GM19468 (cell line): Measurements from ENCODE around the gene DAPK2.

Source experiments
- ATAC-seq: cut with Tn5 transposase; IDR thresholded peaks from one replicate; pipeline ENCODE4 v1.9.1; 2021; ENCODE audit warnings: mild to moderate bottlenecking, moderate library complexity, moderate number of reproducible peaks; ENCODE audit not compliant: unreplicated experiment; ENCODE audit errors: extremely low read depth

The DAPK2 gene

DNA sequence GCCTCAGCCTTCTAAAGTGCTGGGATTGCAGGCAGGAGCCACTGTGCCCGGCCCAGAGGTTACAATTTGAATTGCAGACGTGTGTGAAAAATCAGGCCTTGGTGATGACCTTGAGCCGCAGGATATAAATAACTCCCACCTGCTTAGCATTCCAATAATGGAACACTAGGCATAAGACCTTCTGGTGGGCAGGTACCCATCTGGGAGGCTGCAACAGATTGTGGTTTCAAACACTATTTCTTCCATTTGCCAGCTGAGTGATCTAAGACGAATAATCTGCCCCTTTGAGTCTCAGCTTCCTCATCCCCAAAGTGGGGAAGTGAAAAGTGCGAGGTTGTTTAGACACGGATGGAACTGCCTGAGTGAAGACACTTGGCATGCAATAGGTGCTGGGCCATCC is 164.9 kb downstream of the DAPK2 start:
- no peak for ATAC-seq

DNA sequence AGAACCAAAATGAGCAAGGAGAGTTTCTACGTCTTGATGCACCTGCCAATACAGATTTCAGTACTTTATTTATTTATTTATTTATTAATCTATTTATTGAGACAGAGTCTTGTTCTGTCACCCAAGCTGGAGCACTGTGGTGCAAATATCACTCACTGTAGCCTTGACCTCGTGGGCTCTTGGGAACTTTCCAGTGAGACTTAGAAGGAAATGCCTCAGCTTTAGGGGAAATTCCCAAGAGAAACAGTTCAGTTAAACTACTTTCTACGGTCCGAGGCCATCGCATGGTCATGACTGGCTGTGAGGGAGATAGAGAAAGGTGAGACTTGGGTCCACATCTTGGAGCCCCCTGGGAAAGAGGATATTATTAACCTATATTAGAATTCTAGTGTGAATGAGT is 165.5 kb downstream of the DAPK2 start:
- ATAC-seq = no peak

DNA sequence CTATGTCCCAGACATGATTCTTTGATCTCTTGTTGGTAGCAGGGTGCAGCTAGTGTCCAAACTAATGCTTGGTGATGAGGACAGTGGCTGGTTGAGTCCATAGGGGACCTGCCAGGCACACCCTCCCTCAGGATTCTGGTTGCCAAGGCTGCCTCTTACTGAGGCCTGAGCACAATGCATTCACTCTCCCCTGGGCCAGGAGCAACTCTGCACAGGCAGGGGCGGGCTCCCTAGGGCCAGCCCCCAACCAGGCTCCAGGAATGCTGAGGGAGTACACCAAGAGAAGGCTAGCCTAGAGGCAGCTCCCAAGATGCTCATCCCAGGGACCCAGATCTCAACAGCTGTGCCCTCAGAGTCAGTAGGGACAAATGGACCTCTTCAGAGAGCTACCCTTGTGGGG is 166.3 kb downstream of the DAPK2 start:
- ATAC-seq = no peak

DNA sequence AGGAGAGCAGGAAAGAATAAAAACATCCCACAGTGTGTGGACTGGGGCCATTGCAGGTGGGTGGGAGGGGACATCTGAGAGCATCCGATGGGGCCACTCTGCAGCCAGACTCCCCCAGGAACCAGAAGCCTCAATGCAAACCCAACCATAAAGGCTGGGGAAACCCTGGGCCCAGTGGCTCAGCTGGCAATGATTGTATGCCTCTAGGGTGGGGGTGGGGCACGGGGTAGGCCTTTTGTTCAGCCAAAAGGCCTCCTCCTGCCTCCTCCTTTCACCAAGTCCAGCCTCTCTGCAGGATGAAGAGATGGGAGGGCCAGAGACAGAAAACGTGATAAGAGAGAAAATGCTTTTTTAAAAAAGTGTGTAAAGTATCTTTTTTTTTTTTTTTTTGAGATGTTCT is 167.1 kb downstream of the DAPK2 start:
- ATAC-seq = no peak

DNA sequence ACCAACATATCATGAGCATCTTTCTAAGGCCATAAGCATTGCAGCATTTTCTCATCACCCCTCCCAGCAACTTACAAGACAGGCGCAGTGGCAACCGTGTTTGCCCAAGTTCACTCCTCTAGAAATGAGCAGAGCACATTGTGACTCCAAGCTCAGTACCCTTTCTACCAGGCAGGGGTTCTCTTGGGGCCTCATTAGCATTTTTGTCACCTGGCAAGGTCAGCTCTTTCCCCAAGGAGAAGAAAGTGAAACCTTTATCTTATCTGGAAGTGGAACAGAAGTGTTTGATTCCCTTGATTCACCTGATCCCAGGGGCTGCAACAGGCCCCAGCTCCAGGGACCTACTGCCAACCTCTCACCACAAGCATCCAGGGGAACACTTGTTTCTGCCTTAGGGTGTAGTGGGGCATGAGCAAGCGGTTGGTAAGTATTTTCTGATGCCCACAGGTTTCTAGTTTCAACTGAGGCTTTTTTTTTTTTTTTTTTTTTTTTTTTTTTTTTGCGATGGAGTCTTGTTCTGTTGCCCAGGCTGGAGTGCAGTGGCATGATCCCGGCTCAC is 168.5 kb downstream of the DAPK2 start:
- no peak for ATAC-seq

DNA sequence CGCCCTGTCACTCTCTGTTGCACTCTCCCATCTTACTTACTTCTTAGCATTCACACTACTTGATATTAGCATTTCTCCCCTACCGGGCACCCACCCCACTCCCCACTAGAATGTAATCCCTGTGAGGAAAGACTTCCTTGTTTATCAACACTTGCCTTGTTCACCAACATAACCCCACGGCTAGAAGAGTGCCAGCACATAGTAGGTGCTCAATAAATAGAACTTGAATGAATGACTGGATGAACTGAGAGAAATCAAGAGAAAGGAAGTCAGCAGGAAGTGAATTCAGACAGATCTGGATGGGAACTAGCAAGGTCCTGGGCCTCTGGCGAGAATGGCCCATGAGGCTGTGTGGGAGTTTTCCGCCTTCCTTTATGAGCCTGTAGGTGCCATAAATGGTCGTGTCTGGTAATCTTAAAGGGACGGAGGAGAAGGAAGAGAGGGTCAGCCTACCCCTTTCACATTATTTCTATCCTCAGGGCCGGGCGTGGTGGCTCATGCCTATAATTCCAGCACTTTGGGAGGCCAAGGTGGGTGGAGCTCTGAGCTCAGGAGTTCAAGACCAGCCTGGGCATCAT is 170.1 kb downstream of the DAPK2 start:
- no peak for ATAC-seq

DNA sequence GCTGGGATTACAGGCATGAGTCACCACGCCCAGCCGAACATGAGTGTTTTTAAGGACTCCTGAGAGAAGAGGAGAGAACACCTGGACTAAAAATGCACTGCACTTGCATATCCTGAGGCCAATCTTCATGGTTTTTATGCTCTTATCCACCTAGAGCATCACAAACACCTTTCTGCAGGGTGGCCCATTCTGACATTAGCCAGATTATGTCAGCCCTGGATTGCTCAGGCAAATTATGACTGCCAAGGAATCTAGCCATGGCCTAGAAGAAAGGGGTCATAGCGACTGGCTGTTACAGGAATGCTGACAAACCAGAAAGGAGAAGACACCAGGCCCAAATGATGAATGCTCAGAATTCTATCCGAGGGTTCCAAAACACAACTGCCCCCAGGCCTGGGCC is 171.7 kb downstream of the DAPK2 start:
- ATAC-seq = no peak

DNA sequence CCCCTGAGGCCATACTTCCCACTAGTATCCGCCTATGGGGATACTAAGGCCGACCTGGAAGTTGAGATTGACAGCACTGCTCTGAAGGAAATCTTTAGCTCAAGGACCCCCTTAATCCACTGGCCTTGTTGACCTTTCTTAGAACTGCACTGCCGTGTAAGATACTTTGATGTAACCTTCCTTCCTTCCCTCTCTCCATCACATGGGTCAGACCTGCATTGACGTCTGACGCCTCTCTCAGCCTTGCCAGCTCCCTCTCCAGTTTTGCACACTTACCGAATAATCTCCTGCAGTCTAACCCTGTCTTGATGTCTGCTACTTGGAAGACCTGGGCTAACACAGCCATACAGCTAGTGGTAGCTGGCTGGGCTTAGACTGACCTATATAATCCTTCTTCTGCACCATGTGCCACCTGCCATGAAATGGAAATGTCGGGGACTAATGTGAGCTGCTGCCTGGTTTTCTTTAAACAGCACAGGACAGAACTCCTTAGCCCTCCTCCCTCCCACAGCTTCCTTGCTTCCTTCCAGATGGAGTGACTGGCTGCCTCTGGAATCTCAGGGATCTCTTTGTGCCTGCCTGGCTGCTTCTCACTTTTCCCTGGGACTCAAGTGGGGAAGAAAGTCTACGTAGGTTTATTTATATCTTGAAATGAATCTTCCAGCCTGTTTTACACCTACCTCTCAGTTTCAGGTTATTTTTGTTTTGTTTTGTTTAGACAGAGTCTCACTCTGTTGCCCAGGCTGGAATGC is 173.3 kb downstream of the DAPK2 start:
- ATAC-seq = no peak

DNA sequence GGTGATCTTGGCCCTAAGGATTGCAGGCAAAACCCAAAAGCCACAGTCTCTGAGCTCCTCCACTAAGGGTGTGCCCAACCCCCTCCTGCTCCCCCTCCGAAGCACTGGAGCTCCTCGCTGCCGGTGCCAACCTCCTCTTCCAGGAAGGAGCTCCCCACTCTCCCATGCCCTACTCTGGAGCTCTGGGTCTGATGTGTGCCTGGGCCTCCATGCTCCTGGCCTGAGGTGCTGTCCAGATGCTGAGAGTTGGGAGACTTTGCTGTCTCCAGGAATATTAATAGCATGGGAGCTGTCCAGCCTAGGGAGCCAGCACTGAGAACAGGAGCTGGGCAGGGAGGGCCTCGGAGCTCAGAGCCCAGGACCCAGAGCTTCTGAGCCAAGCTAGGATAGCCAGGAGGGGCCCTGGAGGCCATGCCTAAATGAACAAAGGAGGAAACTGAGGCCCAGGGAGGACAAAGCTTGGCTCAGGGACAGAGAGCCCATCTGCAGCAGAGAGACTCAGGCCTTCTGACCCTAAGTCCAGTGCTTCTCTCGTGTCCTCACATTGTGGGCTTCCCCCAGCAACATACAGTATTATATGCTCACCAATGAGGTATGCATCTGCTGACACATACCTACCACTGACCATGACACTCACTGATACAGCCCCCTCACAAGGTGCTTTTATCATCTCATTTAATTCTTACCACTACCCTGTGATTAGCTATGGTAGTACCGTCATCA is 175.6 kb downstream of the DAPK2 start:
- no peak for ATAC-seq

DNA sequence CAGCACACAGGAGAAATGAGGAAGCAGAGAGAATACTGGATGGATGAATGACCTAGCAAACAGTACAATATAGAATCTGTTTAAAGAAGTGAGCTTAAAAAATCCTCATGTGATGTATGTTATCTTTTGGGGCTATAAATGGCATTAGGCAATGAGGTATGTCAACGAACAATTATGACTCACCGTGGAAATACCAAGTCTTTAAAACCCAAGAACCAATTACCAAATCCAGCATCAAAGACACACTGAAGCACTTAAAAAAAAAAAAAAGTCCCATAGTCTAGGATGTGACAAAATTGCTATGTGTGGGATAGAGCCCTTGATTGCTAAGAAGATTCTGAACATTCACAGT is 176.3 kb downstream of the DAPK2 start:
- ATAC-seq = no peak

DNA sequence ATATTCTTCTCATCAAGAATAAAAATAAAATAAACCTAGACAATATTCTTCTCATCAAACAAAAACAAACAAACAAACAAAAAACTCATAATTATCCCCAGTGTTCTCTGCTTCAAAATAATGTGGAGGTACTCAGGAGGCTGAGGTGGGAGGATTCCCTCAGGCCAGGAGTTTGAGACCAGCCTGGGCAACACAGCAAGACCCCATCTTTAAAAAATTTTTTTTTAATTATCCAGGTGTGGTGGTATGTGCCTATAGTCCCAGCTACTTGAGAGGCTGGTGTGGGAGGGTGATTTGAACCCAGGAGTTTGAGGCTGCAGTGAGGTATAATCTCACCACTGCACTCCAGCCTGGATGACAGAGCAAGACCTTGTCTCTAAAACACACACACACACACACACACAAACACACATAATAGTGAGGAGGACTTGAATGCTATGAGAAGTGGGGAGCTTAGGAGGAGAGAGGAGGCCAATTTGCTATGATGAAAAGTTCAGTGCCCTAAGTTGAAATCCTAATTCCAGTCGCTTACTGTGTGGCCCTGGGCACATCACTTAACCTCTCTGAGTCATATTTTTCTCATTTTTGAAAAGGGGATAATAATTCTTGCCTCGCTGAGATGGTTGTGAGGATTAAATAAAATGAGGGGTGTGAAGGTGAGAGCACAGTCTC is 176.8 kb downstream of the DAPK2 start:
- ATAC-seq = no peak

DNA sequence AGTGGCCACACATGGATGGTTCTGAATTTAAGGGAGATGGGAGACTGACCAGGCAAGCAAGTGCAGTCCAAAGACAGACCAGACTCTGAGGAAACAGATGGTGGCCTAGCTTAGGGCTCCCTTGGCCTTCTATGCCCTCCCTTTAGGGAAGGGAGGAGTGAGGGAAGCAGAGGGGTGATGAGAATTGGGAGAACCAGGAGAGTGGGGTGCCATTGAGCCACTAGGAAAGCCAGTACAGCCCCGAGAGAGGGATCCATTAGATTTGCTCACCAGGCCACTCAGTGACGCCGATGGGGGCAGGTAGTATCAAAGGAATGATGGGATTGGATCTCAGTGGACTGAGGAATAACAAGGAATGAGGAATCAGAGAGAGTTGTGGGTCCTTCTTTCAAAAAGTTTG is 182.1 kb downstream of the DAPK2 start:
- ATAC-seq = no peak

DNA sequence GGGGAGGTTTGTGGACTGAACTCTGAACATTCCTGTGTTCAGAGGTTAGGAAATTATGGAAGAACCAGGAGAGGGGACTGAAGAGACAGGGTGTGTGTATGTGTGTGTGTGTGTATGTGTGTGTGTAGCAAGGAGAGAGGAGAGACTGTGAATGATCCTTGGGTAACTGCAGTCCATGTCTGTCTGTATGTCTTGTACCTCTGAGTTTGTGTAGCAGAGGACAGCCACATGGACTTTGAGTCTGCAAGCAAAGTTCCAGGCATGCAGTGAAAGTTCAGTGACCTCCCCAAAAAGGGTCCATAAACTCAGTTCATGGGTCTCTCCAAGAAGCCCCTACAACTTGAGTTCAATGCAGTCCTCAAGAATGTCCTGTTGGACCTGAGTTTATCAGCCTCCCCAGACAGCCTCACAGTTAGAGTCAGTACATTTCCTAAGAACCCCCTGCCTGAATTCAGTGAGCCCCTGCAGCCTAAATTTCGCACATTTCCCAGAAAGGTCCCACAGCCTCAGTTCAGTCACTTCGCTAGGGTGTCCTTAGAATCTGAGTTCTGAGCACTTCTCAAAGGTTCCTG is 184.3 kb downstream of the DAPK2 start:
- no peak for ATAC-seq

DNA sequence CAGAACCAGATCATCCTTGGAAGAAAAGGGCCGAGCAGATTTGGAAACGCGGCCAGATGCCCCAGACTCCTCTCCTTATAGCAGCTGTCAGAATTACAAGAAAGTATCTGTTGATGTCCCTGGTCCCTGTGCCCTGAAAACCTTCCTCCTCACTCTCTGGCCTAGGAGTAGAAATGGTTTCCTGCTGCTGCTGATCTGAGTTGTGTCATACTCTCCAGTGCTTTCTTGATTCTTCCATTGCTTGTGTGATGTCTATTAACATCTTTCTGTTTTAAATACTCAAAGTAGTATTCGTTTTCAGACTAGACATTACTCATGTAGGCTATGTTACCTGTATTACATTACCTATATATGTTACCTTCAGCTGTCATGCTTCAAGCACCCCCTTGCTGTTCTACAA is 185.7 kb downstream of the DAPK2 start:
- ATAC-seq = no peak

DNA sequence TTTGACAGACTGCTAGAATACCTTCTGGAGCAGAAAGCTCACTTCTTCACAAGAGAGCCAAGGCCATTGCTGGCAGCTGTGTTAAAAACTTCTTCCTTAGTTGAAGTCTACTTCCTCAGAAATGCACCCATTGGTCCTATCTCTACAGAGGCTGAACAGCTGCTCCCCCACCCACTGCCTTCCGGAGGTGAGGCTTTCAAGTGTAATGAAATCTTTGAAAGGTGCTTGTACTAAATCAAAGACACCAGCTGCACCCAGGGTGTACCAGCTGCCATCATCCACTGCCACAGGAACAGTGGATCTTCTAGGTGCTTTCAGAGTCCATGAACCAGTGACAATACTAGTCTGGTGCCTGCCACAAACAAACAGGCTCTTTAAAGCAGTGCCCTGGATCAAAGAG is 186.1 kb downstream of the DAPK2 start:
- no peak for ATAC-seq

DNA sequence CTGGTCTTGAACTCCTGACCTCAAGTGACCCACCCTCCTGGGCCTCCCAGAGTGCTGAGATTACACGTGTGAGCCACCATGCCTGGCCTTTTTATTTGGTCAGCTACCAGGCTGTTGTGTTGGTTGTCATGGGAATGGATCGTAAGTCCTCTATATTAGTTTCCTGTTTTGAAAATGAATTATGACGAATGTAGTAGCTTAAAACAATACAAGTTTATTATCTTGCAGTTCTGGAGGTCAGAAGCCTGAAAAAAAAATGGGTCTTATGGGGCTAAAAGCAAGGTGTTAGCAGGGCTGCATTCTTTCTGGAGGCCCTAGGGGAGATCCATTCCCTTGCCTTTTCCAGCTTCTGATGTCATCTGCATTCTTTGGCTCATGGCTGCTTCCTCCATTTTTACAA is 187.4 kb downstream of the DAPK2 start:
- no peak for ATAC-seq

DNA sequence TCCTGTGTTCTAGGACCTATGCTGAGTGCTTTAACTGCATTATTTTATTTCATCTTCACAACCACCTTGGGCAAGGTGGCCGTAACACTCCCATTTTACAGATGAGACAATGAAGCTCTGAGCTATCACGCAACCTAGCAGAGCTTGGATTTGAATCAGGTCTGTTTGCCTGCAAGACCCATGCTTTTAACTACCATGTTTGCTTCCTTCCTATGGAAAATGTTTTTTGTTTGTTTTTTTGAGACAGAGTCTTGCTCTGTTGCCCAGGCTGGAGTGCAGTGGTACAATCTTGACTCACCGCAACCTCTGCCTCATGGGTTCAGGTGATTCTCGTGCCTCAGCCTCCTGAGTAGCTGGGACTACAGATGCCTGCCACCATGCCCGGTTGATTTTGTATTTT is 187.8 kb downstream of the DAPK2 start:
- no peak for ATAC-seq

DNA sequence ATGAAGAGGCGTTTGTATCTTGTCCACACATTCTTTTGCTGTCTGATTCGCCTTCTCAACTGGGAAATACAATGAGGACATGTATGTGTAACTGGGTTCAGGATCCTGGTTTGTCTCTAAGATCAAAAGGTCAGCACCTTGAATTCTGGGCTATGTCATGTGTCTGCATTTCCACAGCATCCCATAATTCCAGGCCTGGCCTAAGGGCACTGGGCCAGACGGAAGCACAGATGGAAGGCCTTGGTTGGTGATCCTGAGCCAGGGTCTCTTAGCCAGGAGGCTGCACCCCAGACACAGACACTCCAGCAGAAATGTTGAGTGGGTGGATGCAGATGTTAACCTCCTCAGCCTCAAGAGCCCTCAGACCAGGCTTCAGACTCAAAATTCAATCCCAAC is 188.8 kb downstream of the DAPK2 start:
- ATAC-seq = no peak
